Activated CD8-positive, alpha-beta memory T cell treated with anti-CD3 and anti-CD28 coated beads for 36 hours (primary cell): ENCODE measurements around the gene CARD11. TPM values are rescaled to one million over a fixed set of nuclear protein-coding genes. Genes with fewer than 3 reads are reported as not detected.
"Not testable (repeated sequence)": the region's sequence is repeated elsewhere in the genome, so short reads cannot be mapped to it uniquely, and the experiment has no call there.

Experiments used
- CTCF ChIA-PET: fragments of 350-600 bp; sonication (Branson Sonifier 250); formaldehyde crosslinking; loops from one replicate; lab custom pipeline; 2021; ENCODE audit warnings: antibody characterized with exemption; lab: Charles Lee
- POLR2A ChIA-PET: fragments of 350-600 bp; sonication (Branson Sonifier 250); formaldehyde crosslinking; loops from one replicate; lab custom pipeline; 2021; ENCODE audit warnings: antibody characterized with exemption; lab: Charles Lee
- total RNA-seq, 2 experiments: library from RNA; stranded (reverse); gene quantifications; one replicate each; pipeline ENCODE4 v1.2.3, GENCODE V29; 2021

The CARD11 gene
- total RNA-seq, 2 experiments from 2014 or later = 82.5 to 85.4 TPM

DNA sequence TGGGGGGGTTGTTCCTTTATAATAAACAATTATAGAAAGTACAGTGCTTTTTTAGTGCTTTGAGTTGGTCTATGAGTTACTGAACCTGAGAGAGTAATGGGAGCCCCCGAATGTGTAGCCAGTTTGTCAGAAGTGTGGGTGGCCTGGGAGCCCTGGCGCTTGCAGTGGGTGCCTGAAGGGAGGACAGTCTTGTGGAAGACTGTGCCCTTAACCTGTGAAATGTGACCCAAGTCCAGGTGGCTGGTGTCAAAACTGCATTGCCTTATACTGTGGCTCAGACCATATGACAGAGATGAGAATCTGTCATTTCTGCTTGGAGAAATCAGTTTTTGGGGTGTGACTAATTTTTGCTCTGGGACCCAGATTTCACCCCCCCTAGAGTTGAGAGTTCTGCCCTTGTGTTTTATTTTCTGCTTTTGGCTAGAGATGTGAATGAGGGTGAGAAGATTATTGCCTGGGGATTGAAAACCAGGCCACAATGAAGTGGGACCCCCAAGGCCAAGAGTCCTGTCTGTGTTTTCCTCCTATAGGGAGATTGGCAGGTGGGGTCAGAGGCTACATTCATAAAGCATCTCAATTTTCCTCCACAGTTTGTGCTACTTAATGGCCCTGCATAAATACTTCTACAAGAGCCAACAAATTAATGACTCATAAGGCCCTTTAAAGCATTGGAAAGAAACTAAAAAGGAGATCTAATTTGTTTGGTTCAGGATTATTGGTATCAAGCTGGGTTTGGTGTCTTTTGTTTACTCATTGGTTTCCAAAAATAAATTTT lies 24.1 kb upstream of the CARD11 start:
- POLR2A ChIA-PET = interaction anchor here (0.7 to 1.0 kb wide), 3 partner anchors 25 to 44 kb away, joined by 3 read pairs; no protein-coding TSS in a partner anchor
- CTCF ChIA-PET = interaction anchor here (0.6 to 4.3 kb wide), 7 partner anchors 22 to 174 kb away, joined by 3 to 45 read pairs (median 4); no protein-coding TSS in a partner anchor

DNA sequence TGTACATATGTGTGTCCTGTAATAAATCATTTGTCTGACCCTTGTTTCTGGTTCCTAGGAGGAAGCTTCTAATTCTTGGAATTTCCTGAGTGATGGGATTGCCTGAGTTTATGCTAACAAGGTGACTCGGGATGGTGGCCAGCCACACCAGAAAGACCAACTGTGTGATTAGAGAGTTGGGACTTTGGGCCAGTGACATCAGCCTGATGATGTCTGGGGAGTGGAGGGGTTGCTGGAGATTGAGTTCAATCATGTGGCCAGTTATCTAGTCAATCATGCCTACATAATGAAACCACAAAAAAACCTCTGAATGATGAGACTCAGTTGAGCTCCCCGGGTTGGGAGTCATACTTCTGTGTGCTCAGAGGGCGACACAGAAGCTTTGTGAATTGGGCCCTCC lies 23.5 kb upstream of the CARD11 start:
- CTCF ChIA-PET = interaction anchor here (1.4 to 4.3 kb wide), 8 partner anchors 23 to 172 kb away, joined by 3 to 45 read pairs (median 4); no protein-coding TSS in a partner anchor
- POLR2A ChIA-PET = interaction anchor here (0.5 to 1.0 kb wide), 4 partner anchors 24 to 167 kb away, joined by 3 to 5 read pairs (median 3); no protein-coding TSS in a partner anchor

DNA sequence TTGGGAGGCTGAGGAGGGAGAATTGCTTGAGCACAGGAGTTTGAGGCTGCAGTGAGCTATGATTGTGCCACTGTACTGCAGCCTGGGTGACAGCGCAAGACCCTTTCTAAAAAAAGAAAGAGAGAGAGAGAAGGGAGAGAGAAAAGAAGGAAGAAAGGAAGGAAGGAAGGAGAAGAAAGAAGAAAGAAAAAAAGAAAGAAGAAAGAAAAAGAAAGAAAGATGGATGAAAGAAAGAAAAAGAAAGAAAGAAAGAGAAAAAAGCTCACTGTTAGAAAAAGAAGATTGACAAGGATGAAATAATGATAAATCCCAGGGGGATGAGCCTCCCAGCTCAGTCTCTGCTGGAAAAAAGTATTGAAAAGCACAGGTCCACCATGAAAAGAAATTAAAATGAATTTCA lies 22.8 kb upstream of the CARD11 start:
- CTCF ChIA-PET = interaction anchor here (0.9 to 4.3 kb wide), 10 partner anchors 24 to 201 kb away, joined by 3 to 45 read pairs (median 4); no protein-coding TSS in a partner anchor

DNA sequence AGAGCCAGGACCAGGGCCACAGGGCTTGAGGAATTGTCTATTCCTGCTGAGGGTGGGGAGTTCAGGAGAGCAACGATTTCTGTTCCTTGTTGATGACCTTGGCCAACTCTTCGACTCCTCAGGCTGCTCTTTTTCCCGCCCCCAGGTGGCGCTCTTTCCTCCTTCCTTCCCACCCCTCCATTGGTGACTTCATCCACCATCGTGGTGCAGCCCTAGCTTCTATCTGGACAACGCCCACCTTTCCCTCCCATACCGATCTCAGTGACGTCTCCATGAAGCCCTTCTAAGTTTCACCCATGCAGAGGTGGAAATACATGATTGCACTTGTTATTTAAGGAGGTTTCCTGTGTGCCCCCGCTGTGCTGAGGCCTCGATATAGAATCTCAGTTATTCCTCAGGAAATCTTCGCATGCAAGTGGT lies 22.1 kb upstream of the CARD11 start:
- POLR2A ChIA-PET = interaction anchor here (0.5 kb wide), 1 partner anchor 646 kb away, joined by 4 read pairs; no protein-coding TSS in a partner anchor
- CTCF ChIA-PET = interaction anchor here (0.9 to 4.3 kb wide), 16 partner anchors 25 to 201 kb away, joined by 3 to 45 read pairs (median 4); no protein-coding TSS in a partner anchor

More for the DNA sequence above, 22.8 kb upstream of the CARD11 start:
- POLR2A ChIA-PET = interaction anchor here (0.5 to 1.0 kb wide), 3 partner anchors 24 to 166 kb away, joined by 3 to 5 read pairs (median 3); no protein-coding TSS in a partner anchor

DNA sequence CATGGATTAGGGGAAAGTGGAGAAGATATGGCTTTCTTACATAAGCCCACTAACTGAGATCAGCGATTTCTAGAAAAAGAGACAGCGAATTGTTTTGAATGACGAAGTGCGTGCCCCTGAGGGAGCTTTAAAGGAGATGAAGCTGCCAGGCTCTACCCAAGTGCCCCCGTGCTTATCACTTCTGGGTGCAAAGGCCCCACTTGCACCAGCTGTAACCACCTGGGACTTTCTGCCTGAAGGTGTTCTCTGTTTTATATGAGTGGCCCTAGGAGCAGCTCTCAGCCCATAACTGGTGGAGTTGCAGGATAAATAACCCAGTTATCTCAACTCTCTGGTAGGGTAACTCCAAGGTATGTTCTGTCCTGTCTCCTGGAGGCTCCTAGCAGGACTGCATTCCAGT lies 20.4 kb upstream of the CARD11 start:
- CTCF ChIA-PET = interaction anchor here (1.0 to 4.3 kb wide), 7 partner anchors 27 to 200 kb away, joined by 3 to 45 read pairs (median 4); no protein-coding TSS in a partner anchor
- POLR2A ChIA-PET = no interaction called here

DNA sequence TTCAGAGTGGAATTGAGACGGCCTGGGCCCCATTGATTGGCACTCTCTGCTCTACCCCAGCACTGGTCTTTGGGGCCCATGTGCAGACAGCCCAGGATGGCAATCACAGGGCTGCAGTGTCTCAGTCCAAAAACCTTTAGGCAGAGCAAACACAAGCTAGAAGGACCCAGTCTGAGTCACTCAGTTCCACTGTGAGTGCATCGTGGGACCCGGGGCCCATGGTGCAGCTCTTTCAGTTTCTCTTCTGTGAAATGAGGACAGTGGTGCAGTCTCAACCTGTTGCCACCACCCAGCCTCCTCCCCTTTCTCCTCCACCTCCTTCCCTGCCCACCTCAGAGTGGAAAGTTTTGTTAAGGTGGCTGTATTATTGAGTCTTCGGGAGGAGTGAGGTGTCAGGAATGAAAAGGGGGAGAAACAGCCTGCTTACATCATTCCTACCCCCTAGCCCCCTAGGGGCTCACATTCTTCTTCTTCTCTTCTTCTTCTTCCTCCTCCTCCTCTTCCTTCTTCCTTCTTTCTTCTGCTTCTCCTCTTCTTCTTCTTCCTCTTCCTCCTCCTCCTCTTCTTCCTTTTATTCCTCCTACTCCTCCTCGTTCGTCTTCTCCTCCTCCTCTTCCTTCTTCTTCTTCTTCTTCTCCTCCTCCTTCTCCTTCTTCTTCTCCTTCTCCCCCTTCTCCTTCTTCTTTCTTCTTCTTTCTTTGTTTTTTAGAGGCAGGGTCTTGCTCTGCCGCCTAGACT lies 19.5 kb upstream of the CARD11 start:
- CTCF ChIA-PET = interaction anchor here (0.7 to 4.3 kb wide), 7 partner anchors 19 to 199 kb away, joined by 3 to 45 read pairs (median 4); partner anchors contain the start of gene CARD11
- POLR2A ChIA-PET = interaction anchor here (1.0 to 1.2 kb wide), 2 partner anchors 20 to 56 kb away, joined by 3 read pairs; no protein-coding TSS in a partner anchor

DNA sequence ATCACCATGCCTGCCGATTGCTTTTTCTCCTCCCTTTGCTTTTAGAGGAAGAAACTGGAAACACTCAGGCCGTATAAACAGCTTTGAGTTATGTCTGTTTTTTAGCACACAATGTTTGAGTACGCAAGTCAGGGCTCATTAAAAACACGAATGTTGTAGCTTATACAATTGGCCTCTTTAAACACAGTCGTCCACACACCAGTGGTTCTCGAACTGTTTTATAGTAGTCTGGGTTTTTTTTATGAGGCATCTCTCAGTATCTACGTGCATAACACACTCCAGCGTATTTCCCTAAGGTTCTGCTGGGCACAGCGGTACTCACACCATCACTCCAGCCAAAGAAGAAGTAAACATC lies 13.4 kb upstream of the CARD11 start:
- ChIA-PET CTCF (no interaction called here), POLR2A (no interaction called here)

DNA sequence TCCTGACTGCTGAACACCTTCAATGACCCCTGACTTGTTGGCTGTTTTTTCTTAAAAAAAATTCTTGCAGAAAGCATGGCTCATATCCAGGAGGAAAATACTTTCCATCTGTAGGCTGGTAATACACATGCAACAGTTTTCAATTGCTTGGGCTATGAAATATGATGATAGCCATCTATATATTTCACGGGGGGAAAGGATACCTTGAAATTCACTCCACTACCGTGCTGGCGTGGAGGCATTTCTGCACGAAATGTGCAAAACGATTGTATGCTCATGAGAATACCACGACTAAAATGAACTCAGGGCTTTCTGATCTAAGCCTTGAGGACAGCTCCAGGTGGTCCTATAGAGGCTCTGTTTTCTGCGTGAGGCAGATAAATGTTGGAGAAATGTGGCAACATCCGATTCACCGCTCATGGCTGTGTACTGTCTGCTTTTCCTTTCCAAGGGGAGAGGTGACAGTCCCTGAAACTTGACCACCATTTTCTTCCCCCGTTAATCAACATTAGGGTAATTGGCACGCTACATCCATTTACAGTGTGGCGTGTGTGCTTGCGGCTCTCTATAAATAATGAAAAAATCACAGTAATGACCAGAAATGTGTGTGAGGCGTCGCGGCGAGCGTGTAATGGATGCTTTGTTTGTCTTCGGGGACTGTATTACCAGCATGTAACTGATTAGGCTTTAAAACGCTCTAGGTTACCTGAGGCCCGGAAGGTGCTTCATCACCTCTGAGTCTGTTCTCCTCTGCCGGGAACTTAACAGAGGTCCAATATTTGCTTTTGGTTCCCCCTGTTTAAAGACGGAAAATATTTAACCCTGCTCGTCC lies 12.8 kb upstream of the CARD11 start:
- ChIA-PET POLR2A (no interaction called here), CTCF (no interaction called here)

DNA sequence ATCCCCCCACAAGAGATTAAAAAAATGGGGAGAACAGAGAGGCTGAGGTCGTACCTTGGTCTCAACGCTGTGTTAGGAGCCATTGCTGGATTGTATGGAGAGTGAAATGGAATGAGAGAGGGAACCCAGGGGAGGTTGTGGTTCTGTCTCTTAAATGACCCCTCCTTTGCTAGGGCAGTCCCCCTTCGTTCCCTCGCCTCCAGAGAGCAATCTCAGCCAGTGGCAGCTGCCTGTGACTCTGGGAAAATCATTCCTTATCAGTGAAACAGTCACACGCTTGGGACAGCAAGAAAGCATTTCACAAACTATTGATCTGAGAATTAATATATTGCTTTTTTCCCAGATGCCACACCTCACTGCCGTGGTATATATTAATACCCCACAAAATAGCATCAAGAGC lies 12.0 kb upstream of the CARD11 start:
- CTCF ChIA-PET = interaction anchor here (1.4 kb wide), 1 partner anchor 190 kb away, joined by 3 read pairs; no protein-coding TSS in a partner anchor
- POLR2A ChIA-PET = no interaction called here

DNA sequence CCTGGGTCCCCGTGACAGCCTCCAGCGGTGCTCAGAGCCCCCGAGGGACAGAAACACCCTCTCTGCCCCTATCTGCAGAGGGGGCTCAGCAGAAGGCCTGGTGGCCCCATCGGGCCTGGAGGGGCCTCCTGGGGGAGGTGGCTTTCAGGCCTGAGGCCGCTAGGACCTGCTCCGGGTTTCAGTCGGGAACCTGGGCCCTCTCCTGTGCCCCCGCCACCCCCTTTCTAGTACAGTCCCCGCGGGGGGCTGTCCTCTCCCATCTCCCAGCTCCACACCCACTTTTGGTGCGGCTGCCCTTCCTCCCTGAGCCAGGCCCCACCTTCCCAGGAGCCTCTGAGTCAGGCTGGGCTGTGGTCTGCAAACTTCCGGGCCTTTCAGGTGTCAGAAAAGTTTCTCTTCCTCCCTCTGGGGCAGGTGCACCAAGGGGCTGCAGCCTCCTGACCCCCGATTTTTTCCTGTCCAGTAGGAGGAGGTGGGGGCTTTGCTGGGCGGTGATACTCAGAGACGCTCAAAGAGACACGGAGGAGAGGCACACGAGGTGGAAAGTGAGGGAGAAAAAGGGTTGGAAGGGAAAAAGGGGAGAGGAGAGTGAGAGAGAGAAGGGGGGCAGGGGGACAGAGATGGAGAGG lies 692 bp downstream of the CARD11 start:
- ChIA-PET POLR2A (interaction anchor here (0.6 to 2.4 kb wide), 6 partner anchors 12 to 149 kb away, joined by 3 to 7 read pairs (median 3); no protein-coding TSS in a partner anchor), CTCF (interaction anchor here (1.5 kb wide), 1 partner anchor 46 kb away, joined by 4 read pairs; no protein-coding TSS in a partner anchor)

DNA sequence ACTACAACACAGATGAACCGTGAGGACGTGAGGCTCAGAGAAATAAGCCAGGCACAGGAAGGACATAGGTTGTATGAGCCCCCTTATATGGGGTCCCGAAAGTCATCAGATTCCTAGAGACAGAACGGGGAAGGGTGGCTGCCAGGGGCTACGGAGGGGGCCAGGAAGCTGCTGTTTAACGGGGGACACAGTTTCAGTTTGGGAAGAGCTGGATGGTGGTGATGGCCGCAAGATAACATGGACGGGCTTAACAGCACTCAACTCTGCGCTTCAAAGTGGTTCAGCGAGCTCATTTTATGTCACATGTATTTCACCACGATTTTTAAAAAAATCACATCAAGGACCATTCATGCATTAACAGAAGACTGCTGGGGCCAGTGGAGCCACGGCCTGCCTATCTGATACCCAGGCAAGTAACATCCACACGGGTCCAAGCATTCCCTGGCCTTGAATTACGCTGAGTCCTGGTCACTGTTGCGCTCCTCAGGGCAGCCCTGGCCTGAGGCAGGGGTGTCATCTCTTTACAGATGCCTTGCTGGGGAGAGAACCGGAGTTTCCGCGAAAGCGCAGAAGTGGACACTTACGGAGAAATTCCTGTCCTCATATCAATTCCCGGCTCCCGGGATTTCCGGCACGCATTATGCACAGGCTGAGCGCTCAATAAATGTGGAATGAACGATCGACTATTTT lies 1.5 kb downstream of the CARD11 start:
- ChIA-PET CTCF (interaction anchor here (1.0 to 1.5 kb wide), 2 partner anchors 47 to 155 kb away, joined by 3 to 4 read pairs; no protein-coding TSS in a partner anchor), POLR2A (interaction anchor here (0.6 to 2.4 kb wide), 6 partner anchors 21 to 148 kb away, joined by 3 to 7 read pairs (median 3); no protein-coding TSS in a partner anchor)

DNA sequence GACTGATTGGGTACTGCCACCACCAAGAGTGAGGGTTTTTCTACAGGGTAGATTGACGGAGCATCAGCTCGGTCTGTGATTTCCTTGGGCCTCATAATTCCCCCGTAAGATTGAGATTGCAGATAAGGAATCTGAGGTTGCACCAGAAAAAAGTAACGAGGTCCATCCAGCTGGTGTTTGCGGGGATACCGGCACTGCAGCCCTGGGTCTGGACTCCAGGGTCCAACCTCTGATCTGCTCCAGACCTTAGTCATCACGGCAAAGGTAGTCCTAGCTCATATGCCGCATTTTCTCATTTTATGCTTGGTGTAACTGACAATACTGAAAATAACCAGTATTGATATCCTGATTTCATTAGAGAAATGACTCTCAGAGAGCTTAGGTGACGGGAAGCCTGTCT lies 3.9 kb downstream of the CARD11 start:
- CTCF ChIA-PET = interaction anchor here (0.7 to 1.0 kb wide), 2 partner anchors 11 to 145 kb away, joined by 3 to 4 read pairs; no protein-coding TSS in a partner anchor
- POLR2A ChIA-PET = no interaction called here

DNA sequence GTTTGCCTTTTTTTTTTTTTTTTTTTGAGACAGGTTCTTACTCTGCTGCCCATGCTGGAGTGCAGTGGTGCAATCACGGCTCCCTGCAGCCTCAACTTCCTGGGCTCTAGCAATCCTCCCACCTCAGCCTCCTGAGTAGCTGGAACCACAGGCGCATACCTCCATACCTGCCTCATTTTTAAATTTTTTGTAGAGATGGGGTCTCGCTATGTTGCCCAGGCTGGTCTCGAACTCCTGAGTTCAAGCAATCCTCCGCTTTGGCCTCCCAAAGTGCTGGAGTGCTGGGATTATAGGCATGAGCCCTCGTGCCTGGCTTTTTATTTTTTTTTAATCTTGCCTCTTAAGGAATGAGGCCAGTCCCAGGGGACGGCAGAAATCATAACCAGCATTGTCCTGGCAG lies 5.7 kb downstream of the CARD11 start:
- POLR2A ChIA-PET = interaction anchor here (0.6 kb wide), 1 partner anchor 49 kb away, joined by 3 read pairs; no protein-coding TSS in a partner anchor
- CTCF ChIA-PET = not testable (repeated sequence)

DNA sequence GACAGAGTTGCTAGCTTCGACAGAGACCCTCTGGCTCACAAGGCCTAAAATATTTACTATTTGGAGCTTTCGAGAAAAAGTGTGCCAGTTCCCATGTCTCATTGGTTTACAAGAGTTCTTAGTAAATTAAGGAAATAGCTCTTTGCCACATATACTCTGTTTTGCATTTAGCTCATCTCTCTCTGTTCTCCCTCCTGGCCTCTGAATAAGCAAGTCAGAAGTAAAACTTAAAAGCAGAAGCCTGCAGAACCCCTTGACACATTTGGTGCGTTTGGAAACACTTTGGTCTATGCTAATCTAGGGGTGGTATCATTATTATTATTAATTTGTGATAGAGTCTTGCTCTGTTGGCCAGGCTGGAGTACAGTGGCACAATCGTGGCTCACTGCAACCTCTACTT lies 6.4 kb downstream of the CARD11 start:
- ChIA-PET CTCF (interaction anchor here (1.4 kb wide), 1 partner anchor 22 kb away, joined by 3 read pairs; no protein-coding TSS in a partner anchor), POLR2A (interaction anchor here (0.6 to 0.8 kb wide), 2 partner anchors 37 to 48 kb away, joined by 3 read pairs; no protein-coding TSS in a partner anchor)

DNA sequence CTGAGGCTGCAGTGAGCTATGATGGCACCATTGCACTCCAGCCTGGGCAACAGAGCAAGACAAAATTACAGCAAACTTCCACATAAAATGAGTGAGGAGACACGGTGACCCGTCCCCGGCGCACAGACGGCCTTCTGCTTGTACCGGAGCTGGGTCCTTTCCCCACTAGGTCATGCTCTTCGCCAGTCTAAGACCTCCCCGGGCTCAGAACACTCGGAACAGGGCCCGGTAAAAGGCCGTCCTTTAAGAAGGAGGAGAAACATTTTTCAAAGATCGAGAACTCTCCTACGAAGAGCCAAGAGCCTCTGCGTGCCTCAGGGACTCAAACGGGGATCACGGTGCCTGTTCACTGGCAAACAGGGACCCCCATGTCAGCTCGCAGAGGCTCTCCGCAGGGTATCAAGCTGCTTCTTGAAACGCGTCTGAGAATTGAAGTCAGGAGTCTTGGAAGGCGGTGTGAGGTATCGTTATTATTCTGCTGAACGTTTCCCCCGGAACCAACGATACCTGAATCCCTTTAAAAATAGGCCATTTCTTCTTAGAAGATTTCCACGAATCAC lies 9.0 kb downstream of the CARD11 start:
- ChIA-PET CTCF (interaction anchor here (0.7 kb wide), 1 partner anchor 19 kb away, joined by 3 read pairs; no protein-coding TSS in a partner anchor), POLR2A (no interaction called here)

DNA sequence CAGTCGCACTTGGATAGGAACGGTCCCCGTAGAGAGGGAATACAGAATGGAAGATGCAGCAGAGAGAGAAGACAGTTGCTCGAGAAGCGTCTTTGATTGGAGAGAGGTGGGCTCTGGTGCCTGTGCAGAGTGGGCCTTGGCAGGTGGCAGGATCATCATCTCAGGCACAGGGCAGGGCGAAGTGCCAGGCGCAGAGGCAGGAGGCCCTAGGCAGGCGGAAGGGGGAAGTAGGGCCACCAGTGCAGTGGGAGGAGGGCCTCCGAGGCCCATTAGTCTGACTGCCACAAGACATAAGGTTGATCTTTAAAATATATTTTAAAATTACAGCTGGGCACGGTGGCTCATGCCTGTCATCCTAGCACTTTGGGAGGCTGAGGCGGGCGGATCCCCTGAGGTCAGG lies 10.1 kb downstream of the CARD11 start:
- CTCF ChIA-PET = no interaction called here

More for the DNA sequence above, 10.1 kb downstream of the CARD11 start:
- POLR2A ChIA-PET = no interaction called here
